ENCODE data around the gene PJVK.
A peak's percentile ranks its signal among the peaks of the same experiment; 100 is the strongest.
"Not testable (repeated sequence)": the region's sequence is repeated elsewhere in the genome, so short reads cannot be mapped to it uniquely, and the experiment has no call there.

Gene PJVK

GRCh38 chr2:178450774-178451525 lies at the start of gene PJVK, which contains the start of gene PRKRA:
PJVK (plus strand) TSS chr2:178451378; CDS start chr2:178453410, 2,032 bp downstream.
PRKRA (minus strand) TSS chr2:178451175; CDS start chr2:178451030, 145 bp downstream.
- DNase-seq: peak; percentile 95

GRCh38 chr2:178401994-178402437 lies 49.2 kb upstream of the PJVK start:
- DNase-seq: no peak

GRCh38 chr2:178403671-178404306 lies 47.4 kb upstream of the PJVK start:
- DNase-seq: no peak

GRCh38 chr2:178404368-178404767 lies 46.8 kb upstream of the PJVK start:
- DNase-seq: no peak

GRCh38 chr2:178409261-178409660 lies 41.9 kb upstream of the PJVK start:
- DNase-seq: no peak

- no peak for DNase-seq
Observed at GRCh38 chr2:178412047-178412446, 39.1 kb upstream of the PJVK start.

- not testable (repeated sequence) for DNase-seq
Observed at GRCh38 chr2:178412453-178412852, 38.7 kb upstream of the PJVK start.

GRCh38 chr2:178413472-178414265 lies 37.5 kb upstream of the PJVK start:
- DNase-seq: peak; percentile 69 to 74

- DNase-seq: peak; percentile 83 to 85
Observed at GRCh38 chr2:178414266-178415247, 36.6 kb upstream of the PJVK start.

GRCh38 chr2:178415979-178416378 lies 35.2 kb upstream of the PJVK start:
- DNase-seq: no peak

GRCh38 chr2:178417916-178418315 lies 33.3 kb upstream of the PJVK start:
- no peak for DNase-seq

GRCh38 chr2:178418426-178418825 lies 32.8 kb upstream of the PJVK start:
- no peak for DNase-seq

- no peak for DNase-seq
Observed at GRCh38 chr2:178419123-178419522, 32.1 kb upstream of the PJVK start.

GRCh38 chr2:178420463-178420999 lies 30.6 kb upstream of the PJVK start:
- no peak for DNase-seq

GRCh38 chr2:178422097-178422496 lies 29.1 kb upstream of the PJVK start:
- DNase-seq: no peak

- DNase-seq: not testable (repeated sequence)
Observed at GRCh38 chr2:178423746-178424145, 27.4 kb upstream of the PJVK start.

GRCh38 chr2:178425255-178425827 lies 25.8 kb upstream of the PJVK start:
- no peak for DNase-seq

- DNase-seq: no peak
Observed at GRCh38 chr2:178426388-178426787, 24.8 kb upstream of the PJVK start.

- DNase-seq: no peak
Observed at GRCh38 chr2:178427458-178427857, 23.7 kb upstream of the PJVK start.

- DNase-seq: no peak
Observed at GRCh38 chr2:178428396-178428806, 22.8 kb upstream of the PJVK start.

GRCh38 chr2:178429336-178429735 lies 21.8 kb upstream of the PJVK start:
- no peak for DNase-seq

Measured in CD4-positive, alpha-beta T cell treated with Interleukin-4 for 1 hour (primary cell).